ENCODE data around the gene CTPS1.

DNA sequence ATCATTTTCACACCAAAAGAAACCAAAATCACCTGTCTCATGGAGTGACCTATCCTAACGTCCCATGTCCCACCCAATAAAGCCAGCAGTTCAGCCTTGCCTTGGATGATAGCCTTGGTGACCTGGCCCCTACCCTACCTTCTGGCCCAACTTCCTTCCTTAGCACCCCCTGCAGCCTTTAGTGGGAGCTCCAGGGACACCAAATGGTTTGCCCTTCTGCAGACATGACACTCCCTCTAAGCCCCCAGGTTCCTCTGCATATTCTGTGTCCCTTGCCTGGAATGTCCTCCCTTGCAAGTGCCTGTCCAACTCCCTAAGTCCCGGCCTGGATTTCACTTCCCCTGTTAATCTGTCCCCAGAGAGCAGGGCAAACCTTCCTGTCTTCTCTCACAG is 39.9 kb downstream of the CTPS1 start:
- no peak for TF ChIP-seq CBFB (CRISPR knock-in tag; IDR thresholded peaks at IDR 0.05)
- TF ChIP-seq RAD21 (CRISPR knock-in tag; IDR thresholded peaks at IDR 0.05) = no peak
- TF ChIP-seq ASH2L (IDR thresholded peaks at IDR 0.05; ENCODE audit: insufficient read length, low read depth, low read length) = no peak
- no peak for TF ChIP-seq RAD51 (IDR thresholded peaks at IDR 0.05; ENCODE audit: borderline replicate concordance)
- TF ChIP-seq SP1 (IDR thresholded peaks at IDR 0.05) = no peak
- no peak for TF ChIP-seq SP1 (CRISPR knock-in tag; IDR thresholded peaks at IDR 0.05)
- no peak for TF ChIP-seq NONO (IDR thresholded peaks at IDR 0.05)
- no peak for TF ChIP-seq NONO (CRISPR knock-in tag; conservative IDR thresholded peaks at IDR 0.05)
- no peak for TF ChIP-seq CREM (IDR thresholded peaks at IDR 0.05)
- TF ChIP-seq CREM (CRISPR knock-in tag; IDR thresholded peaks at IDR 0.05) = no peak
